GM12865 (cell line): ENCODE data around the gene PRKCA.
"Not testable (repeated sequence)": the region's sequence is repeated elsewhere in the genome, so short reads cannot be mapped to it uniquely, and the experiment has no call there.

ENCODE experiments used
- DNase-seq: peaks from one replicate; pipeline ENCODE4 v3.0.0; 2010; ENCODE audit warnings: low read depth
- H3K4me3 ChIP-seq: 2 replicates; pipeline ENCODE4 v1.5.1; 2011; ENCODE audit warnings: mild to moderate bottlenecking, low read depth, low read length, control low read depth
- TF ChIP-seq, protein P1 (sequence below): IDR thresholded peaks from 2 replicates; pipeline ENCODE4 v1.5.1; 2011; ENCODE audit warnings: low read length, control low read depth, low read depth, inconsistent platforms; ENCODE audit not compliant: insufficient read depth; ENCODE audit errors: missing control alignments

PRKCA gene

DNA sequence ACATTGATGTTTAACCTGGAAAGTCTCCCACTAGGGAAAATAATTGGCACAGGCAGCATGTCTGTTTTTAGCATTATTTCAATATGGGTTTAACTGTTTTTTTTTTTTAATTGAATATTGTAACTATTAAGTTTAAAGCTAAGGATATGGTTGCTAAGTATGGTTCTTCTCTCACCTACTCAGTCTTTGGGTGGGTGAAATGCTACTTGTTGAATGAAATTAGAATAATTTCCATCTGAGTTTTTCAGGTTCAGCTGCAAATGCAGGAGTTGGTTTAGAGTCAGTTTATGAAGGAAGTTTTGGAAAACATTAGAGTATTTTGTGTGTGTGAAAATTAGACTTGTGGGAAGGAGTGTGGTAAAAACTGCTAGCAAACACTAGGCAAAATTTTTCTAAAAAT lies 93.5 kb downstream of the PRKCA start:
- H3K4me3 ChIP-seq: no peak overlapping the region
- TF ChIP-seq, protein P1, sequence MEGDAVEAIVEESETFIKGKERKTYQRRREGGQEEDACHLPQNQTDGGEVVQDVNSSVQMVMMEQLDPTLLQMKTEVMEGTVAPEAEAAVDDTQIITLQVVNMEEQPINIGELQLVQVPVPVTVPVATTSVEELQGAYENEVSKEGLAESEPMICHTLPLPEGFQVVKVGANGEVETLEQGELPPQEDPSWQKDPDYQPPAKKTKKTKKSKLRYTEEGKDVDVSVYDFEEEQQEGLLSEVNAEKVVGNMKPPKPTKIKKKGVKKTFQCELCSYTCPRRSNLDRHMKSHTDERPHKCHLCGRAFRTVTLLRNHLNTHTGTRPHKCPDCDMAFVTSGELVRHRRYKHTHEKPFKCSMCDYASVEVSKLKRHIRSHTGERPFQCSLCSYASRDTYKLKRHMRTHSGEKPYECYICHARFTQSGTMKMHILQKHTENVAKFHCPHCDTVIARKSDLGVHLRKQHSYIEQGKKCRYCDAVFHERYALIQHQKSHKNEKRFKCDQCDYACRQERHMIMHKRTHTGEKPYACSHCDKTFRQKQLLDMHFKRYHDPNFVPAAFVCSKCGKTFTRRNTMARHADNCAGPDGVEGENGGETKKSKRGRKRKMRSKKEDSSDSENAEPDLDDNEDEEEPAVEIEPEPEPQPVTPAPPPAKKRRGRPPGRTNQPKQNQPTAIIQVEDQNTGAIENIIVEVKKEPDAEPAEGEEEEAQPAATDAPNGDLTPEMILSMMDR: no peak
- DNase-seq: no peak

DNA sequence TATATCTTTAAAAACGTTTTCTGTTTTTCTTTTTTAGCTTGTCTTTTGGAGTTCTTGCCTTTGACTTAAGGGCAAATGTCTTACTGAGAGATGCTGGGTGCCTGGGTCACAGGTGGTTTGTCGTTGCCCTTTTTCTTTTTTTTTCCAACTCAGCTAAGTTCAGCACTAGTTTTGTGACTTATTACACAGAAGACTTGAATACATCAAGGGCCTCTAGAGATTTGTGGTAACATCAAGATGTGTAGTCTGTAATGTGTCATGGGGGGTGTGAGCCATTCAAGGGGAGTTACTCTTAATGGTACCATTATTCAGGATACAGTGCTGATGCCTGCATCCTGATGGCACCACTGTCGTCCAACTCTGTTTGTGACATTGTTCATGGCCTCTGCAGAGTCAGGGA lies 95.1 kb downstream of the PRKCA start:
- TF ChIP-seq, protein P1: no peak
- peak; percentile 10 for DNase-seq
- H3K4me3 ChIP-seq: no peak overlapping the region

DNA sequence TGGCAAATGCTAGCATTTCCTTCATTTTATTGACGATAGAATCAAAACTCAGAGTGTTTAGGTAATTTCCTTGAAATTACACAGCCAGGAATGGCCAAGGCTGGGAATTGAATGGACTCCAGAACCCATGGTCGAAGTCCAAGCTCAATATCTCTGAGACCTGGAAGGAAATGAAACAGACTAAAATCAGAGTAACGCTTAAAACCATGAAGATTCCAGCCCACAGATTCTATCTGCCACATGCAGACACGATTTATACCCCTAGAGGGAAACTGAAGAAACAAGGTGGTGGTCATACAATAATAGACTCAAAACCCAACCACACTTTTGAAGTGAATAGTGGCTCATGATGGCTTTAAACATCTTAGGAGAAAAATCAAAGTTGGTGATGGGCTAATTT lies 95.6 kb downstream of the PRKCA start:
- DNase-seq: no peak
- no peak overlapping the region for H3K4me3 ChIP-seq
- TF ChIP-seq, protein P1: no peak

DNA sequence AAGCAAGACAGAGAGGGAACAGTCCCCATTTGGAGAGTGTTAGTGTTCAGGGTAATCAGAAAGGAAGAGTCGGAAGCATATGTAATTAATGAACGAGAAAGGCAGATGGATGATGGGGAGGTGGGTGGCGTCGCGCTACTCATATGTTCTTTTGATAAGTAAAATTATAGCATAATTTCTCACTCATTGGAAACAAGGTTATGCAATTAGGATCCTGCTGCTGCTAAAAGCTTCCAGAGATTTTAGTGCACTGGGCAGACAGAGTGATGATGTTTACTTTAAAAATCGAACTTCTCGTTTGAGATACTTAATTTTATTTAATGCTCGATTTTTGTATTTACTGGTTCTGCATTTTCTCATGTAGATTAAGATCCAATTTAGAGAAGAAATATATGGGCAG lies 96.2 kb downstream of the PRKCA start:
- TF ChIP-seq, protein P1: no peak
- H3K4me3 ChIP-seq: no peak overlapping the region
- no peak for DNase-seq

DNA sequence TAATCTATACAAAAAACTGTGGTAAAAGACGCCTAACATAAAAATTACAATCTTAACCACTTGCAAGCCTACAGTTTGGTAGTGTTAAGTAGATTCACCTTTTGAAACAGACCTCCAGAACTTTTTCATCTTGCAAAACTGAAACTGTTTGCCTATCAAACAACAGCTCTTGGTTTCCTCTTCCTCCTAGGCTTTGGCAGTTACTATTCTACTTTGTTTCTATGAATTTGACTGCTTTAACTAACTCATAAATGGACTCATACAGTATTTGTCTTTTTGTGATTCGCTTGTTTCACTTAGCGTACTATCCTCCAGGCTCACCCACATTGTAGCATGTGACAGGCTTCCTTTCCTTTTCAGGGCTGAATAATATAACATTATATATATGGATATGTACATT lies 97.0 kb downstream of the PRKCA start:
- no peak overlapping the region for H3K4me3 ChIP-seq
- DNase-seq: peak; percentile 47
- TF ChIP-seq, protein P1: no peak

DNA sequence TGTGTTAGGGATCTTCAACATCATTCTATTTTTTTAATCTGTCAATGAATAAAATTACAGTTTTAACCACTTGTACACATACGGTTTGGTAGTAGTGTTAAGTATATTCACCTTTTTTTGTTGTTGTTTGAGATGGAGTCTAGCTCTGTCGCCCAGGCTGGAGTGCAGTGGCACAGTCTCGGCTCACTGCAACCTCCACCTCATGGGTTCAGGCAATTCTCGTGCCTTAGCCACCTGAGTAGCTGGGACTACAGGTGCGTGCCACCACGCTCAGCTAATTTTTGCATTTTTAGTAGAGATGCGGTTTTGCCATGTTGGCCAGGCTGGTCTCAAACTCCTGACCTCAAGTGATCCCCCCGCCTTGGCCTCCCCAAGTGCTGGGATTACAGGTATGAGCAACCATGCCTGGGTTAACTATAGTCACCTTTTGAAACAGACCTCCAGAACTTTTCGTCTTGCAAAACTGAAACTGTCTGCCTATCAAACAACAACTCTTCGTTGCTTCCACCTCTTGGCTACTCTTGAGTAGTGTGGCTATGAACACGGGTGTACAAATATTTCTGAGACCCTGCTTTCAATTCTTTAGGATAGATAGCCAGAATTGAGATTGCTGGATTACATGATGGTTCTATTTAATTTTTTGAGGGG lies 97.8 kb downstream of the PRKCA start:
- H3K4me3 ChIP-seq: not testable (repeated sequence)
- DNase-seq: peak; percentile 56

DNA sequence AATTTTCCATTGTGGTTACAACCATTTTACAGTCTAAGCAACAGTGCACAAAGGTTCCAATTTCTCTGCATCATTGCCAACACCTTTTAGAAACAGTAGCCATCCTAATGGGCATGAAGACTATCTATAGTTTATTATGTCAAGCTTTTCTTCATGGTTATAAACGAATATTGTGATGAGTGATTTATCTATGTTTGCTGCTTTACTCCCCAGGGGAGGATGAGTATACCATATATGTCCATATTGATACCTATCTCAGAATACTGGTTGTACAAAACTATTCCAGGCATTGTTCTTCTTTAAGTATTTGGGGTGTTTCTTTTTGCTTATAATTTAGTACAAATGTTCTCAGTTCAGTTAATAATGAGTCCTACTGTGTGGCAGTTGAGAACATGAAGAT lies 98.3 kb downstream of the PRKCA start:
- TF ChIP-seq, protein P1: no peak
- DNase-seq: no peak
- H3K4me3 ChIP-seq: no peak overlapping the region
